Measurements from ENCODE around the gene SHISA2.
A peak's percentile ranks its signal among the peaks of the same experiment; 100 is the strongest.

Gene SHISA2

GRCh38 chr13:26019251-26019650 is 32.6 kb downstream of the SHISA2 start:
- H3K27ac ChIP-seq (ENCODE audit: low read depth, low read length): peak overlapping the region; percentile 58; the same call in 1 of the 2 replicates
- H3K4me1 ChIP-seq (ENCODE audit: control insufficient read depth, insufficient read depth, low read length, unreplicated experiment): peaks cover 9% of the 10 kb centered on the region
- H3K36me3 ChIP-seq (ENCODE audit: insufficient read depth, low read length): no peaks in the 10 kb centered on the region
- no peak overlapping the region for H2AFZ ChIP-seq (ENCODE audit: low read length, unreplicated experiment)
- no peaks in the 10 kb centered on the region for H3K27me3 ChIP-seq (ENCODE audit: insufficient read depth, low read length)
- H3K79me2 ChIP-seq (ENCODE audit: control insufficient read depth, insufficient read depth, low read length, unreplicated experiment): no peaks in the 10 kb centered on the region
- H3K4me3 ChIP-seq (ENCODE audit: low read depth, low read length): no peak overlapping the region

DNA sequence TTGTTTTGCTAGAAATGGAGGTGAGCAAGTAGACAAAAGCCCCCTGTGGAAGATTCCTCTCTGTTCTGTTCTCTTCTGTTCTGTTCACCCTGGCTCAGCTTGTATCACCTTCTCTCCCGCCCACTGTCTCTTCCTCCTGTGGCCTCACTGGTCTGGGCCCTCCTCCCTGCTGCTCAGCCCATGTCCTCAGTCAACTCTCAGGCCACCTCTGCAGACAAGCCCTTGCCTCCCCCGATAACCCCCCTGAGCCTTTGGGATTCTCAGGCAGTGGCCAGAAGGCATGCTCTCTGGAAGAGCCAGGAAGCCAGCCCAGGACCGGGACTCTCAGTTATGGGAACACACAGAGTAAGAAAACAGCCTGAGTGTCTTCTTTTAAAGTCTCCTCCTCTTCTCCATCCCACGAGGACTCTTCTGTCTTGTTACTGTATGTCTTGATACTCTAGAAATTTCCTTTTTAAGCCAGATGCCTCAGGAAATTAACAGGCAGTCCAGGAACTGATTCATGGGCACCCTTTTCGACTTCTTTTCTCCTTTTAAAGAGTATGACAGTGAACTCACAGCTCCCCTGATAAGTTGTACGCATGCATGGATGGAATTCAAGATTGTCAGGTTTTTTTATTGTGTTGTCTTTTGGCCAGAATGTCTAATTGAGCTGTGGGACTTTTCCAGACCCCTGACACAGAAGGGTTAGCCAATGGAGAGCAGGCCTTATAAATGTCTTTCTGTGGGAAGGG is 33.7 kb downstream of the SHISA2 start:
- H3K27ac ChIP-seq (ENCODE audit: low read depth, low read length): no peak overlapping the region
- no peaks in the 10 kb centered on the region for H3K79me2 ChIP-seq (ENCODE audit: control insufficient read depth, insufficient read depth, low read length, unreplicated experiment)
- no peaks in the 10 kb centered on the region for H3K36me3 ChIP-seq (ENCODE audit: insufficient read depth, low read length)
- peaks cover 7% of the 10 kb centered on the region for H3K4me1 ChIP-seq (ENCODE audit: control insufficient read depth, insufficient read depth, low read length, unreplicated experiment)
- no peak overlapping the region for H3K4me3 ChIP-seq (ENCODE audit: low read depth, low read length)
- H2AFZ ChIP-seq (ENCODE audit: low read length, unreplicated experiment): no peak overlapping the region
- H3K27me3 ChIP-seq (ENCODE audit: insufficient read depth, low read length): no peaks in the 10 kb centered on the region

DNA sequence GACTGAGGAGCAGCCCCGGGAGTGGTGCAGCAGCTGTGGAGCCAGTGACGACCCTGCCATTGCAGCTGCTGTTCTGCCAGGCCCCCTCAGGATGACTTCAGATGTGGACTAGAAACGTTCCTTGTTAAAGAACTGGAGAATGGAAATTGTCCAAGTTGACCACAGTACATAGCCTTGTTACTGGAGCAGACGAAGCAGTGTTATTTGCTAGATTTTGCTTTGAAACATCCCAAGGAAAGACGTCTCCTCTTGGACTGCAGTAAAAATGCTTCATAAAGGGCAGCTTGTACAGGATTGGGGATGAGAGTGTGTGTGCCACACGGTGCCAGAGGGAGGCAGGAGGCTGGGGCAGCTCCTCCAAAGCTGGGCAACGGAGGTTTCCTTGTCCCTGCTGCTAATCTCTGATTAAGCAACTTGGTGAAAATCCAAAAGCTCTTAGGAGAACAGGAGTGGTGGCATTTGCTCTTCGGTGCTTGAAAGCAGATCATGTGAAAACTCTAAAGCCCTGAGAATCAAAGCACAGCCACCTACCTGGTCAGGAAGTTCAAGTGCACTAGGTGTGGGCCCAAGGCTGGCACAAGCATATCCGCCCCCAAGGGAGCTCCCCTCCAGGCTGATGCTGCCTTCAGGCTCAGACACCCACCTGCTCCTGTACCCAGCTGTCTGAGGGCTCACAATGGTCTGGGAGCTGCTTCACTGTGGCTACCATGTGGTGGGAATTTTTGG is 34.5 kb downstream of the SHISA2 start:
- no peaks in the 10 kb centered on the region for H3K27me3 ChIP-seq (ENCODE audit: insufficient read depth, low read length)
- H3K79me2 ChIP-seq (ENCODE audit: control insufficient read depth, insufficient read depth, low read length, unreplicated experiment): no peaks in the 10 kb centered on the region
- no peak overlapping the region for H3K27ac ChIP-seq (ENCODE audit: low read depth, low read length)
- H3K36me3 ChIP-seq (ENCODE audit: insufficient read depth, low read length): no peaks in the 10 kb centered on the region
- no peak overlapping the region for H3K4me3 ChIP-seq (ENCODE audit: low read depth, low read length)
- H3K4me1 ChIP-seq (ENCODE audit: control insufficient read depth, insufficient read depth, low read length, unreplicated experiment): peaks cover 7% of the 10 kb centered on the region
- no peak overlapping the region for H2AFZ ChIP-seq (ENCODE audit: low read length, unreplicated experiment)

- no peaks in the 10 kb centered on the region for H3K79me2 ChIP-seq (ENCODE audit: control insufficient read depth, insufficient read depth, low read length, unreplicated experiment)
- H3K27ac ChIP-seq (ENCODE audit: low read depth, low read length): no peak overlapping the region
- no peak overlapping the region for H2AFZ ChIP-seq (ENCODE audit: low read length, unreplicated experiment)
- H3K4me1 ChIP-seq (ENCODE audit: control insufficient read depth, insufficient read depth, low read length, unreplicated experiment): no peaks in the 10 kb centered on the region
- no peaks in the 10 kb centered on the region for H3K36me3 ChIP-seq (ENCODE audit: insufficient read depth, low read length)
- peaks cover 3% of the 10 kb centered on the region; the same call in 1 of the 2 replicates for H3K27me3 ChIP-seq (ENCODE audit: insufficient read depth, low read length)
- no peak overlapping the region for H3K4me3 ChIP-seq (ENCODE audit: low read depth, low read length)
Observed at GRCh38 chr13:26016189-26016588, 35.6 kb downstream of the SHISA2 start.

DNA sequence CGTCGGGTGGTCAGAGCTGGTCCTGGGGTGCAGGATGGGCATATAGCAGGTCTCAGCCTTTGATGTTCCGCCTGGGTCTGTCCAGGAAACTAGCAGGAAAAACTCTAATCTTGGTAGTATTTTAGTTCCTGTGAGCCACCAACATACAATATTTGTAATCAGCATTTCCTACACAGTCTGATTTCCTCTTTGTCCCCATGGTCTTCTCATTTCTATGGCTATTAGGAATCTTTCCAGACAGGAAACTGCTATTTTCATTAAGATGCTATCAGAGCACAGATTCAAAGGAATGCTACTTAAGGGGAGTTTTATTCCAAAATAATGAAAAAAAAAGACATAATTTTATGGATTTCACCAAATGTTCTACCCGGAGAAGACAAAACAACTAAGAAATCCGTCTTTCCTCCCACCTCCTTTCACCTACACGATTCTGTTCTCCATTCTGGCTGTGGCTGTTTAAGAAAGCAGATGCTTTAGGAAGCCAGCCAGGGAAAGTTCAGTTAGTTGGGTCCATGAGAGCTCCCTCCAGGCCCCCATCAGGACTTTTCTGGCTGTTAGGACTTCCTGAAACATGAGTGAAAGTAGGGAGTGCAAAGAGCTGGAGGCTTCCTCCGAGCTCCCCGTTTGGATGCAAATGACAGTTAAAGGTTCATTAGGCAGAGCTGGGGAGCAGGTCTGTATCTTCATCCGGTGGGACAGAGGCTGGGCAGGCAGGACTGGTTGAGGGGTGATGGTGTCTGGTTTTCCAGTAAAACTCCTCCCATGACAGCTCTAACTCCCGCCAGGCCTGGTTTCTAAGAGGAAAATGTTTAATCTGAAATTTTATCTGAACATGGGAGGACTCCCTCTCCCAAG is 36.3 kb downstream of the SHISA2 start:
- Histone ChIP-seq H3K27me3 (ENCODE audit: insufficient read depth, low read length) (peaks cover 3% of the 10 kb centered on the region; the same call in 1 of the 2 replicates), H3K27ac (ENCODE audit: low read depth, low read length) (no peak overlapping the region), H3K36me3 (ENCODE audit: insufficient read depth, low read length) (no peaks in the 10 kb centered on the region), H3K4me1 (ENCODE audit: control insufficient read depth, insufficient read depth, low read length, unreplicated experiment) (no peaks in the 10 kb centered on the region), H3K4me3 (ENCODE audit: low read depth, low read length) (no peak overlapping the region), H2AFZ (ENCODE audit: low read length, unreplicated experiment) (no peak overlapping the region), H3K79me2 (ENCODE audit: control insufficient read depth, insufficient read depth, low read length, unreplicated experiment) (no peaks in the 10 kb centered on the region)

GRCh38 chr13:26012995-26013394 is 38.8 kb downstream of the SHISA2 start:
- Histone ChIP-seq H3K36me3 (ENCODE audit: insufficient read depth, low read length) (no peaks in the 10 kb centered on the region), H3K79me2 (ENCODE audit: control insufficient read depth, insufficient read depth, low read length, unreplicated experiment) (no peaks in the 10 kb centered on the region), H3K27ac (ENCODE audit: low read depth, low read length) (no peak overlapping the region), H2AFZ (ENCODE audit: low read length, unreplicated experiment) (no peak overlapping the region), H3K4me1 (ENCODE audit: control insufficient read depth, insufficient read depth, low read length, unreplicated experiment) (no peaks in the 10 kb centered on the region), H3K4me3 (ENCODE audit: low read depth, low read length) (no peak overlapping the region), H3K27me3 (ENCODE audit: insufficient read depth, low read length) (peaks cover 3% of the 10 kb centered on the region; the same call in 1 of the 2 replicates)

GRCh38 chr13:26011996-26012821 is 39.6 kb downstream of the SHISA2 start:
- Histone ChIP-seq H3K79me2 (ENCODE audit: control insufficient read depth, insufficient read depth, low read length, unreplicated experiment) (no peaks in the 10 kb centered on the region), H3K27me3 (ENCODE audit: insufficient read depth, low read length) (peaks cover 3% of the 10 kb centered on the region; the same call in 1 of the 2 replicates), H3K4me1 (ENCODE audit: control insufficient read depth, insufficient read depth, low read length, unreplicated experiment) (peaks cover 4% of the 10 kb centered on the region), H3K27ac (ENCODE audit: low read depth, low read length) (no peak overlapping the region), H3K4me3 (ENCODE audit: low read depth, low read length) (no peak overlapping the region), H3K36me3 (ENCODE audit: insufficient read depth, low read length) (no peaks in the 10 kb centered on the region), H2AFZ (ENCODE audit: low read length, unreplicated experiment) (no peak overlapping the region)

GRCh38 chr13:26011208-26011573 is 40.6 kb downstream of the SHISA2 start:
- no peak overlapping the region for H2AFZ ChIP-seq (ENCODE audit: low read length, unreplicated experiment)
- peaks cover 3% of the 10 kb centered on the region; the same call in 1 of the 2 replicates for H3K27me3 ChIP-seq (ENCODE audit: insufficient read depth, low read length)
- no peak overlapping the region for H3K27ac ChIP-seq (ENCODE audit: low read depth, low read length)

GRCh38 chr13:26010487-26011207 is 41.2 kb downstream of the SHISA2 start:
- Histone ChIP-seq H3K4me3 (ENCODE audit: low read depth, low read length) (no peak overlapping the region), H3K27ac (ENCODE audit: low read depth, low read length) (no peak overlapping the region), H3K4me1 (ENCODE audit: control insufficient read depth, insufficient read depth, low read length, unreplicated experiment) (peaks cover 4% of the 10 kb centered on the region), H3K36me3 (ENCODE audit: insufficient read depth, low read length) (no peaks in the 10 kb centered on the region), H3K27me3 (ENCODE audit: insufficient read depth, low read length) (peaks cover 3% of the 10 kb centered on the region; the same call in 1 of the 2 replicates), H2AFZ (ENCODE audit: low read length, unreplicated experiment) (no peak overlapping the region), H3K79me2 (ENCODE audit: control insufficient read depth, insufficient read depth, low read length, unreplicated experiment) (no peaks in the 10 kb centered on the region)

More at GRCh38 chr13:26011208-26011573, 40.6 kb downstream of the SHISA2 start:
- no peak overlapping the region for H3K4me3 ChIP-seq (ENCODE audit: low read depth, low read length)
- H3K36me3 ChIP-seq (ENCODE audit: insufficient read depth, low read length): no peaks in the 10 kb centered on the region
- H3K79me2 ChIP-seq (ENCODE audit: control insufficient read depth, insufficient read depth, low read length, unreplicated experiment): no peaks in the 10 kb centered on the region
- peaks cover 4% of the 10 kb centered on the region for H3K4me1 ChIP-seq (ENCODE audit: control insufficient read depth, insufficient read depth, low read length, unreplicated experiment)

Measured in ACC112 (cell line).